GM13977 (cell line): ENCODE measurements around the gene C2orf68.

Experiments used
- DNase-seq: peaks from one replicate; pipeline ENCODE4 v3.0.0; 2012; ENCODE audit warnings: low spot score
- in situ Hi-C: fragments of 300-500 bp; cut with MboI; formaldehyde crosslinking; loops from one replicate; pipeline ENCODE4 v1.12.0; 2022; ENCODE audit warnings: low sequenced_read_pairs, low pct_unique_long_range_greater_than_20kb, mixed read lengths, inconsistent platforms; ENCODE audit not compliant: unreplicated experiment
- TF ChIP-seq, protein P1 (sequence below): IDR thresholded peaks from 2 replicates; pipeline ENCODE4 v1.5.1; 2012; ENCODE audit warnings: mild to moderate bottlenecking, control low read depth; ENCODE audit not compliant: insufficient read depth; ENCODE audit errors: extremely low read depth, missing control alignments

The C2orf68 gene

DNA sequence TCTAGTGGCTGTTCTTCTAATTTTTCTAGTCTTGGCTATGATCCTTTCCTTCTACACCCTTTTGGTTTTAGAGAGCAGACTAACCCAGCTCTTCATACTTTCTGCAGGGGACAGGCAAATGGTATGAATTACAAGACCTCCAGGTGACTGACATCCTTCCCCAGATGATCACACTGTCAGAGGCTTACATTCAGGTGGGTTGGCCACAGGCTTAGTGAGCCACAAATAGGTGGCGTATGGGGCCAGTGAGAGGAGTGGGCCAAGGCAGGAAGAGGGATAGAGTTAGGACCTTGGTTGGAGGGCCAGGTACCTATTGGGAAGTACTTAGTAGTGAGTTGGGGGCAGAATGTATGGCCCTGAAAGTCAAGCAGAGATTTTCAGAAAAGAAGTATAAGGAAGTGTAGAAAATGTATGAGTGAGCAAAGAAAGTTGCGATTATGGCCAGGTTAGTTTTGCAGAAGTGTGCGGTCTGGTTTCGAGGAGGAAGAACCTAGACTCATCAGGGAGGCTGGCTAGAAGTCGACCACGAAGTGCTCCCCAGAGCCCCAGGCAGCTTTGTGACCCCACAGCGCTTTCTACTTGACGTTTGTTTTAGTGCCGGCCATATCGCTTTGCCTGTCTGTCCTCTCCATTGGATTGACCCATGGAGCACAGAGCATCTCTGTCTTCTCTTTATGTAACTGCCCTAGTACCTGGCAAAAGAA is 36.1 kb upstream of the C2orf68 start:
- DNase-seq: no peak
- in situ Hi-C loops: no loop called here
- TF ChIP-seq, protein P1, sequence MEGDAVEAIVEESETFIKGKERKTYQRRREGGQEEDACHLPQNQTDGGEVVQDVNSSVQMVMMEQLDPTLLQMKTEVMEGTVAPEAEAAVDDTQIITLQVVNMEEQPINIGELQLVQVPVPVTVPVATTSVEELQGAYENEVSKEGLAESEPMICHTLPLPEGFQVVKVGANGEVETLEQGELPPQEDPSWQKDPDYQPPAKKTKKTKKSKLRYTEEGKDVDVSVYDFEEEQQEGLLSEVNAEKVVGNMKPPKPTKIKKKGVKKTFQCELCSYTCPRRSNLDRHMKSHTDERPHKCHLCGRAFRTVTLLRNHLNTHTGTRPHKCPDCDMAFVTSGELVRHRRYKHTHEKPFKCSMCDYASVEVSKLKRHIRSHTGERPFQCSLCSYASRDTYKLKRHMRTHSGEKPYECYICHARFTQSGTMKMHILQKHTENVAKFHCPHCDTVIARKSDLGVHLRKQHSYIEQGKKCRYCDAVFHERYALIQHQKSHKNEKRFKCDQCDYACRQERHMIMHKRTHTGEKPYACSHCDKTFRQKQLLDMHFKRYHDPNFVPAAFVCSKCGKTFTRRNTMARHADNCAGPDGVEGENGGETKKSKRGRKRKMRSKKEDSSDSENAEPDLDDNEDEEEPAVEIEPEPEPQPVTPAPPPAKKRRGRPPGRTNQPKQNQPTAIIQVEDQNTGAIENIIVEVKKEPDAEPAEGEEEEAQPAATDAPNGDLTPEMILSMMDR: no peak

DNA sequence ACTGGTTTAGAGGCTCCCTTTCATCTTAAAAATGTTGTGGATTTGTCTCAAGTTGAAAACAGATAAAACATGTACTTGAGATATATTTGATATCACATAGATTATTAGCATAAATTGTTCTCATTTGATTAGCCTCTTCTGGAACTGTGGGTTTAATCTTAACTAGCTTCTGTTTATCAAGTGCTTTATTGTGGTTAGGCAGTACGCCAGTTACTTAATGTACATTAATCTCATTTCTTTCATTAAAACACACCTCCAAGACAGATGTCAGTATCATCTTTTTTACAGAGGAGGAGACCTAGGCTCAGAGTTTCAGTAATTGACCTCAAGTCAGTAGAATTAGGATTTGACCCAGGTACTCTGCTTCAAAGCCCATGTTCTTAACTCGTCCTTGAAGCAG is 34.3 kb upstream of the C2orf68 start:
- in situ Hi-C loops: no loop called here
- no peak for DNase-seq
- TF ChIP-seq, protein P1: no peak

DNA sequence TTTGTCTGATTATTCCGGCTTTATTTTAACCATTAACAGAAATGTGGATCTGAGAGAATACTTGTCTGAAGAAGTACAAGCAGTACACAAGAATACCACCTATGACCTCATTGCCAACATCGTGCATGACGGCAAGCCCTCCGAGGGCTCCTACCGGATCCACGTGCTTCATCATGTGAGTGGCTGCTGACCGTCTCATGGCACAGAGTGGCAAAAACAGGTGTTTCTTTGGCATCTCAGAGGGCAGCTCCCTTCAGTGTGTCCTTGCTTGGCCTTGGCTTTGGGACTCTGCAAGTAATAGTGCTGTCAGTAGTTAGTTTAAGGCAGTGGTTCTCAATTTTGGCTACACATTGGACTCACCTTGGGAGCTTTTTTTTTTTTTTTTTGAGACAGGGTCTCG is 33.0 kb upstream of the C2orf68 start:
- TF ChIP-seq, protein P1: no peak
- in situ Hi-C loops: no loop called here
- no peak for DNase-seq

DNA sequence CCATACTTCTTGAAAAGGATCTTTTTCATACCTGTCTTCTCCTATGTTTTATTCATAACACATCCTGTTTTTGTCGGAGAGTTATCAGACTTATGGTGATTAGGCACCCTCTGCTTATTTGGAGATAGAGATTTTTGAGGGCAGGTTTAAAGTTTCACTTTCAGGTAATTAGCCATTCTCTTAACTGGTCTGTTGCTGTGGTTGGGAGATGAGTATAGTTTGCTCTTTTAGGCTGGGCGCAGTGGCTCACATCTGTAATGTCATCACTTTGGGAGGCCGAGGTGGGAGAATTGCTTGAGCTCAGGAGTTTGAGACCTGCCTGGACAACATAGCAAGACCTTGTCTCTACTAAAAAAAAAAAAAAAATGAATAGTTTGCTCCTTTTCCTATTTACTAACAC is 30.9 kb upstream of the C2orf68 start:
- in situ Hi-C loops: no loop called here
- TF ChIP-seq, protein P1: no peak
- no peak for DNase-seq

DNA sequence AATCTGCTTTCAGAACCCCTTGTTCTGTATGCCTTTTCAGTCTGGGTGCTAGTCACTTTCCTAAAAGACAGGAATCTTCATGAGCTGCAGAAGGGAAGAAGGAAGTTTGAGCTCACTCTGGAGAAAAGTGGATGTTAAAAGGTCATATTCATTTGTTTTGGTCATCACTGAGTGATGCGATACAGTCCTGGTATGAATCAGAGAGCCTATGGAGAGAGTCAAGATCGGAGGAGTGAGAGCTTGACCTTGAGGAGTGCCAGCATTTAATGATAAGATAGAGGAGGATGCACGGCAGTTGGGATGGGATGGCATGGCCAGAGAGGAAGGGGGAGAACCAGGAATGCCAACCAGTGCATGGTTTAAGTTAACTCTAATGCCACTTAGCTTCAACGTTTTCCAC is 23.8 kb upstream of the C2orf68 start:
- TF ChIP-seq, protein P1: no peak
- in situ Hi-C loops: no loop called here
- DNase-seq: no peak

DNA sequence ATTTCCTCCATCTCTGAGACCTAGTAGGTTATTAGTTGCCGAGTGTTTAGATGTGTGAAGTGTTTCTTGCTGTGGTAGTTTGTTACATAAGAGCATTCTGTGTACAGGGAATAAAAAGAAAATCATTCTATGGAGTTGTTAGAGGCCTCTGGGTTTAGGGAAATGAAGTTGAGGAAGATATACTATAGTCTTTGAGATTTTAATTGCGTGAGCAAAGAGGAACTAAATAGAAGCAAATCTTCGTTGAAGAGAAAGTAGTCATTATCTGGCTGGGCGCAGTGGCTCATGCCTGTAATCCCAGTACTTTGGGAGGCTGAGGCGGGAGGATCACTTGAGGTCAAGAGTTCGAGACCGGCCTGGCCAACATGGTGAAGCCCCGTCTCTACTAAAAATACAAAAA is 23.1 kb upstream of the C2orf68 start:
- in situ Hi-C loops: no loop called here
- TF ChIP-seq, protein P1: no peak
- no peak for DNase-seq
